IMR-90 (cell line): ENCODE measurements around the gene ADGRD1. TPM values are rescaled to one million over a fixed set of nuclear protein-coding genes. Genes with fewer than 3 reads are reported as not detected.

Experiments used
- ATAC-seq: fragments of 200-7000 bp; cut with Tn5 transposase; 2 replicates; pipeline ENCODE4 v1.9.1; 2020; ENCODE audit warnings: low read depth, mild to moderate bottlenecking, moderate library complexity
- BruUV-seq: library from RNA; stranded (reverse); fragments of 400-500 nt; replicated peaks from 2 replicates; lab custom pipeline; 2021; lab: Mats Ljungman, UMichigan
- CTCF ChIA-PET: fragments of 300-600 bp; formaldehyde crosslinking; extraction: SDS; loops from one replicate; lab custom pipeline; 2021; ENCODE audit warnings: antibody characterized with exemption; lab: Yijun Ruan, JAX
- POLR2A ChIA-PET: fragments of 300-600 bp; sonication (Branson Sonifier 250); formaldehyde crosslinking; loops from one replicate; lab custom pipeline; 2022; ENCODE audit warnings: antibody characterized with exemption; ENCODE audit not compliant: unreplicated experiment; lab: Charles Lee
- DNase-seq: peaks from one replicate; pipeline ENCODE4 v3.0.0; 2013
- H2AFZ ChIP-seq: replicated peaks from 2 replicates; pipeline ENCODE3; 2013; ENCODE audit warnings: low read length, mild to moderate bottlenecking; ENCODE audit not compliant: poor library complexity
- H2AK5ac ChIP-seq: 2 replicates; pipeline ENCODE4 v1.6.1; 2013; ENCODE audit warnings: low read depth, low read length, inconsistent platforms
- H2AK9ac ChIP-seq: replicated peaks from 2 replicates; pipeline ENCODE3; 2013; ENCODE audit warnings: mild to moderate bottlenecking, low read depth, low read length, moderate library complexity; ENCODE audit not compliant: poor library complexity
- H2BK120ac ChIP-seq: 2 replicates; pipeline ENCODE4 v1.6.1; 2013; ENCODE audit warnings: low read depth, low read length, inconsistent platforms
- H2BK15ac ChIP-seq: 3 replicates; pipeline ENCODE4 v1.6.1; 2013; ENCODE audit warnings: low read depth, low read length, inconsistent platforms
- H2BK20ac ChIP-seq: 2 replicates; pipeline ENCODE4 v1.6.1; 2013; ENCODE audit warnings: low read depth, mild to moderate bottlenecking, inconsistent platforms, low read length, moderate library complexity
- H2BK5ac ChIP-seq: 2 replicates; pipeline ENCODE4 v1.6.1; 2013; ENCODE audit warnings: mild to moderate bottlenecking, low read depth, low read length, inconsistent platforms; ENCODE audit not compliant: poor library complexity, severe bottlenecking
- H3K14ac ChIP-seq: replicated peaks from 2 replicates; pipeline ENCODE4 v1.6.1; 2013; ENCODE audit warnings: low read depth, low read length, inconsistent platforms
- H3K18ac ChIP-seq: 2 replicates; pipeline ENCODE4 v1.6.1; 2013; ENCODE audit warnings: low read depth, low read length, control low read depth
- H3K23ac ChIP-seq: 2 replicates; pipeline ENCODE4 v1.6.1; 2013; ENCODE audit warnings: low read depth, low read length, inconsistent platforms
- H3K27ac ChIP-seq: 2 replicates; pipeline ENCODE4 v1.5.1; 2013; ENCODE audit warnings: mild to moderate bottlenecking, control low read depth, low read length; ENCODE audit not compliant: insufficient read depth
- H3K27me3 ChIP-seq: 2 replicates; pipeline ENCODE4 v1.6.1; 2013; ENCODE audit warnings: low read length; ENCODE audit not compliant: control insufficient read depth, insufficient read depth
- H3K36me3 ChIP-seq: 2 replicates; pipeline ENCODE4 v1.6.1; 2013; ENCODE audit warnings: low read length, mixed read lengths; ENCODE audit not compliant: control insufficient read depth, insufficient read depth
- H3K4ac ChIP-seq: 2 replicates; pipeline ENCODE4 v1.6.1; 2013; ENCODE audit warnings: low read depth, low read length, inconsistent platforms
- H3K4me1 ChIP-seq: 2 replicates; pipeline ENCODE4 v1.6.1; 2013; ENCODE audit warnings: low read length, mixed read lengths; ENCODE audit not compliant: control insufficient read depth, insufficient read depth
- H3K4me2 ChIP-seq: 2 replicates; pipeline ENCODE4 v1.6.1; 2013; ENCODE audit warnings: low read depth, mild to moderate bottlenecking, control low read depth, low read length, moderate library complexity
- H3K4me3 ChIP-seq: 2 replicates; pipeline ENCODE4 v1.5.1; 2013; ENCODE audit warnings: low read depth, mild to moderate bottlenecking, control low read depth, low read length, moderate library complexity; ENCODE audit not compliant: insufficient read depth
- H3K56ac ChIP-seq: 2 replicates; pipeline ENCODE4 v1.6.1; 2013; ENCODE audit warnings: low read length, inconsistent platforms; ENCODE audit not compliant: insufficient read depth; ENCODE audit errors: extremely low read depth
- H3K79me1 ChIP-seq, 2 experiments: 2 replicates each; pipeline ENCODE4 v1.6.1; 2013; ENCODE audit warnings: low read length in 2 of 2, inconsistent platforms in 1 of 2, low read depth in 1 of 2
- H3K9ac ChIP-seq: 2 replicates; pipeline ENCODE4 v1.6.1; 2013; ENCODE audit warnings: low read depth, low read length, control low read depth
- H3K9me1 ChIP-seq: 2 replicates; pipeline ENCODE4 v1.6.1; 2013; ENCODE audit warnings: low read length, inconsistent platforms; ENCODE audit not compliant: insufficient read depth
- H3K9me3 ChIP-seq: 2 replicates; pipeline ENCODE4 v1.6.1; 2013; ENCODE audit warnings: low read length; ENCODE audit not compliant: control insufficient read depth, insufficient read depth
- H4K20me1 ChIP-seq: 2 replicates; pipeline ENCODE4 v1.6.1; 2013; ENCODE audit warnings: low read length, inconsistent platforms; ENCODE audit not compliant: insufficient read depth
- H4K5ac ChIP-seq: 2 replicates; pipeline ENCODE4 v1.6.1; 2013; ENCODE audit warnings: mild to moderate bottlenecking, low read depth, low read length, control low read depth
- H4K8ac ChIP-seq, 2 experiments: 2 replicates each; pipeline ENCODE4 v1.6.1; 2013; ENCODE audit warnings: low read depth in 2 of 2, low read length in 2 of 2, control low read depth in 1 of 2, inconsistent platforms in 1 of 2
- H4K91ac ChIP-seq: 2 replicates; pipeline ENCODE4 v1.6.1; 2013; ENCODE audit warnings: low read depth, low read length, inconsistent platforms; ENCODE audit not compliant: insufficient read depth
- CHD1 ChIP-seq: IDR thresholded peaks from 2 replicates; pipeline ENCODE4 v1.6.1; 2012; ENCODE audit warnings: low read depth, low read length, improper control_type of control experiment
- FOS ChIP-seq: fragments of 150-350 bp; IDR thresholded peaks from 2 replicates; pipeline ENCODE4 v1.6.1; 2016; ENCODE audit warnings: low read depth, low read length
- MAFK ChIP-seq: IDR thresholded peaks from 2 replicates; pipeline ENCODE4 v1.6.1; 2012; ENCODE audit warnings: low read depth, low read length, improper control_type of control experiment
- RCOR1 ChIP-seq: IDR thresholded peaks from 2 replicates; pipeline ENCODE4 v1.6.1; 2012; ENCODE audit warnings: mild to moderate bottlenecking, low read length, improper control_type of control experiment; ENCODE audit not compliant: insufficient replicate concordance
- SMC3 ChIP-seq: fragments of 150-350 bp; IDR thresholded peaks from 2 replicates; pipeline ENCODE4 v1.6.1; 2016; ENCODE audit warnings: low read depth, mild to moderate bottlenecking, antibody characterized with exemption, low read length, moderate library complexity
- WGBS, 2 experiments: methylation state at CpG; one replicate each; pipeline versions ENCODE4 v1.1.5 to v1.1.7; 2013; ENCODE audit warnings: missing lambda C conversion rate in 2 of 2; ENCODE audit not compliant: insufficient read length in 1 of 2; ENCODE audit errors: extremely low coverage in 2 of 2; 5-methylcytosine and 5-hydroxymethylcytosine counted together
- dilution Hi-C: fragments of 300-500 bp; cut with HindIII; formaldehyde crosslinking; loops from one replicate; pipeline ENCODE4 v1.14.3; 2018; ENCODE audit warnings: low sequenced_read_pairs; ENCODE audit not compliant: unreplicated experiment
- in situ Hi-C: fragments of 300-500 bp; cut with MboI; formaldehyde crosslinking; loops from 3 replicates; pipeline ENCODE4 v1.14.3; 2019; ENCODE audit warnings: low sequenced_read_pairs, inconsistent platforms, mixed read lengths
- intact Hi-C: fragments of 100-400 bp; cut with micrococcal nuclease; formaldehyde crosslinking; loops from 2 replicates; pipeline ENCODE4 v1.10.0; 2022
- polyA plus RNA-seq, 3 experiments: library from polyadenylated mRNA; depleted of rRNA; stranded (reverse); fragments of >200 nt; gene quantifications; 2 replicates each; pipeline ENCODE4 v1.2.3, GENCODE V29; 2012; ENCODE audit warnings: low replicate concordance in 1 of 3
- total RNA-seq: library from RNA; depleted of rRNA; stranded (reverse); fragments of >200 nt; gene quantifications from 2 replicates; pipeline ENCODE4 v1.2.3, GENCODE V29; 2012

Gene ADGRD1
- total and polyA plus RNA-seq, 2 of the 4 experiments (the other 2 are of a cell fraction): not detected

DNA sequence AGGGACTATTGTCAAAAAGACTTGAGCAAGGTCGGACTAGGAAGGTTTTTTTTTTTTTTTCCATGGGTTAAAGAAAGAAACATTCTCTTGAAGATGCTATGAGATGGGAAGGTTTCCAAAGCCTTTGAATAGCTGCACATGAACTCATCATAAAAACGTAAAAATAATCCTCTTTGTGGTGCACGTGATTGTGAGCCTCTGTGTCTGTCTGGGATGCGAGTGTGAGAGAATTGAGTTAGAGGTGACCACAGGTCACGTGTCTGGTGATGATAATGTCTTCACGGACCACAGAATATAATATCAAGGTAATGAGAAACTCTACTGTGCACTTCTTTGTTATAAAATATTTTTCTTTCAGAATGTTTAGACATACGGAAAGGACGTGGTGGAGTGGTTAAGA is 24.3 kb upstream of the ADGRD1 start:
- no peak overlapping the region for H3K56ac ChIP-seq
- H3K36me3 ChIP-seq: no peaks in the 10 kb centered on the region
- CTCF ChIA-PET: interaction anchor here (0.7 kb wide), 1 partner anchor 646 kb away, joined by 3 read pairs; no protein-coding TSS in a partner anchor
- no peaks in the 10 kb centered on the region for H3K4me1 ChIP-seq
- H3K9ac ChIP-seq: no peak overlapping the region
- H4K20me1 ChIP-seq: no peaks in the 10 kb centered on the region
- H3K79me1 ChIP-seq: no peaks in the 10 kb centered on the region
- no peak overlapping the region for H4K8ac ChIP-seq
- no peak overlapping the region for H2AK9ac ChIP-seq
- no peak overlapping the region for H3K14ac ChIP-seq
- in situ Hi-C loops: no loop called here
- POLR2A ChIA-PET: no interaction called here
- no peak overlapping the region for H3K18ac ChIP-seq
- no peak overlapping the region for H2BK120ac ChIP-seq
- BruUV-seq: no TSS peak
- no peak for TF ChIP-seq SMC3
- no peak for TF ChIP-seq FOS
- no peak for TF ChIP-seq CHD1
- TF ChIP-seq RCOR1: no peak
- no peak for TF ChIP-seq MAFK
- H2BK5ac ChIP-seq: no peak overlapping the region
- no peak overlapping the region for H3K4me2 ChIP-seq
- dilution Hi-C loops: no loop called here
- ATAC-seq (no peak), DNase-seq (no peak)
- no CpG with 5 or more reads among the region's 8 CpGs for WGBS, 2 experiments
- no peak overlapping the region for H3K4ac ChIP-seq
- no peak overlapping the region for H4K91ac ChIP-seq
- H4K5ac ChIP-seq: no peak overlapping the region
- no peak overlapping the region for H2BK20ac ChIP-seq
- no peak overlapping the region for H2AFZ ChIP-seq
- no peak overlapping the region for H2AK5ac ChIP-seq
- 0 out of 2 replicates have a peak, but pooled peaks cover 1% of the 10 kb centered on the region for H3K9me3 ChIP-seq
- no peak overlapping the region for H3K23ac ChIP-seq
- intact Hi-C loops: no loop called here
- no peaks in the 10 kb centered on the region for H3K9me1 ChIP-seq
- no peaks in the 10 kb centered on the region for H3K27me3 ChIP-seq
- no peak overlapping the region for H3K27ac ChIP-seq
- no peak overlapping the region for H3K4me3 ChIP-seq
- no peak overlapping the region for H2BK15ac ChIP-seq
